ENCODE measurements around the gene TTLL12.

TTLL12 gene

DNA sequence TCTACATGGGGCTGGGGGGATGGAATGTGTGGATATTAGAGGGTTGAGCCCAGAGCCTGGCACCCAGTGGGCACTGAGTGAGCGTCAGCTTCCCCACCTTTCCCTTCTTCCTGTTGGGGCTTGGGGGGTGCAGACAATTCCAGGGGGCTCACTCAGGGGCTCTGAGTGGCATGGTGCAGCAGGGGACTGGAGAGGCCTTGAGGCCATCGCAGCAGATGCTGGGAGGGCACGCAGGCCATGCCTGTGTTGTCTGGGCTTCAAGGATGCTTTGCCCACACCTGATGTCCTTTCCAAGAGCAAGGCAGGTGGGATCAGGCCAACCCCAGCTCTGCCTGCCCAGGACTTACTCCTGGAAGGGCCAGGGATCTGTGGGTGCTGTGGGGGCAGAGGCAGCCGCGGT is 11.2 kb upstream of the TTLL12 start:
- no peak for DNase-seq

DNA sequence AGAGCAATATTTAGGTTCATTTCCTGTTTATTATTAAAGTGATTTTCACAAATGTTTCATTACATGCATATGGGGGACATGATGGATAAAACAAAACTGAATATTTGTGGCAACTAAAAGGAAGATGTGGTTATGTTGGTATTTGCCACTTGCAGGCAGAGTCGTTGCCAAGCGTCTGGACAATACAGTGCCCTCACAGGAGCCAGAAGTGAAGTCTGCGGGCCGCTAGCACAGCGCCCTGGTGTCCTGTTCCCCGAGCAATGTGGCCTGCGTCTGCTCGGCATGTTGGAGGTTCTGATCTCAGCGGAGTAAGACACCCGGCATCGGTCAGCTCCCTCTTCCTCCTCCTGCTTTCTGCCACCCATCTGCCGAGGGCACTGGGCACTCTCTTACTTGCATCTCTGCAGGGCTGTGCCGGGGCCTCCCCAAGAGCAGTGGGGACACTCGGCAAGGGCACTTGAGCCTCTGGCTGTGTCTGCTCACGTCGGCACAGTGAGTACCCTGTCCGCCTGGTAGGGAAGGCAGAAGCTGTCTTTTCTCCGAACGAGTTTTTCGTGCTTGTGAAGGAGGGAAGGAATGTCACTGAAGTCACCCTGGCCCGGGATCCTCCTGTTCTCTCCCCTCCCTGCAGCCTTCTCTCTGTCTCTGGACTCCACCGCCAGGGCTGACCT is 10.5 kb upstream of the TTLL12 start:
- DNase-seq: no peak

DNA sequence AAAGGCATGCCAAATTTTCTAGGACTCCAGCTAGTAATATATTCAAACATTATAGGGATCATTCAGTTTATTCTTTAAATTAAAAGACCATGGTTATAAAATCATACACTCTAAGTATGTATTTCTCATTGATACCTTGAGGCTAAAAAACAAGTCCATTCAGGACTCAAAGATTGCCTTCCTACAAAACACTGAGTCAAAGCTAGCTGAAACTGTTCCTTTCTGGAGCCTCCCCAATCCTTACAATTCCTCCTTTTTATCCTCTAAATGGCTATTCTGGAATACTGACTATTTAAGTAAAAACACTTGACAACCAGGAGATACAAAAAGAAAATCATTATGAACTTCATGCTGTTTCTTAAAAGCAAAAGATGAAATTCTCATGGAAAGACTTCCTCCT is 4.9 kb upstream of the TTLL12 start:
- no peak for DNase-seq

DNA sequence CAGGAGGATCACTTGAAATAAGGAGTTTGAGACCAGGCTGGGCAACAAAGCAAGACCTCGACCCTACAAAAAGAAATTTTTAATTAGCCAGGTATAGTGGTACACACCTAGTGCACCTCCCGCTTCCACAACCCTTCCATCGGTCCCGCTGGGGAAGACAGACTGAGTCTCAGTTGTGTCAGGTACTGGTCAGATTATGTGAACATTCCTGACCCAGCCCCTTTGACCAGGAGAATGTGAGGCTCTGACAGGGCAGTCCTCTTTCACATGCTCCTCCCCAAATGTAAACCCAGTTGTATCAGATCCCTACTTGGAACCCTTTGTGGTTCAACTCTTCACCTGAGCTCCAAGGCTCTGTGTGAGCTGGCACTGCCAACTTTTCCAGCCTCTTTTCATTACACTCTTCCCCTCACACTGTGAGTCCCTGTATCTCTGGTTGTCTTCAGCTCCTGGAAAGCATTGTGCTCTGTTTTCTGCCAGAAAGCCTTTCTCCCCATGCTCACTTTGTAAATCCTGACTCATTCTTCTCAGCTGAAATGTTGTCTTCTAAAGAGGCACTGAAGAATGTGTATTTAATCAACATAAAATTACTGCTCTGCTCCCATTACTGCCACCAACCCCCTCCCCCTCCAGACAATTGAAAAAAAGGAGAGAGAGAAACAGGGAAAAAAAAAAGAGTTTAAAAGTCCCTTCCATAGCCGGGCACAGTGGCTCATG is 2.1 kb upstream of the TTLL12 start:
- DNase-seq: no peak

DNA sequence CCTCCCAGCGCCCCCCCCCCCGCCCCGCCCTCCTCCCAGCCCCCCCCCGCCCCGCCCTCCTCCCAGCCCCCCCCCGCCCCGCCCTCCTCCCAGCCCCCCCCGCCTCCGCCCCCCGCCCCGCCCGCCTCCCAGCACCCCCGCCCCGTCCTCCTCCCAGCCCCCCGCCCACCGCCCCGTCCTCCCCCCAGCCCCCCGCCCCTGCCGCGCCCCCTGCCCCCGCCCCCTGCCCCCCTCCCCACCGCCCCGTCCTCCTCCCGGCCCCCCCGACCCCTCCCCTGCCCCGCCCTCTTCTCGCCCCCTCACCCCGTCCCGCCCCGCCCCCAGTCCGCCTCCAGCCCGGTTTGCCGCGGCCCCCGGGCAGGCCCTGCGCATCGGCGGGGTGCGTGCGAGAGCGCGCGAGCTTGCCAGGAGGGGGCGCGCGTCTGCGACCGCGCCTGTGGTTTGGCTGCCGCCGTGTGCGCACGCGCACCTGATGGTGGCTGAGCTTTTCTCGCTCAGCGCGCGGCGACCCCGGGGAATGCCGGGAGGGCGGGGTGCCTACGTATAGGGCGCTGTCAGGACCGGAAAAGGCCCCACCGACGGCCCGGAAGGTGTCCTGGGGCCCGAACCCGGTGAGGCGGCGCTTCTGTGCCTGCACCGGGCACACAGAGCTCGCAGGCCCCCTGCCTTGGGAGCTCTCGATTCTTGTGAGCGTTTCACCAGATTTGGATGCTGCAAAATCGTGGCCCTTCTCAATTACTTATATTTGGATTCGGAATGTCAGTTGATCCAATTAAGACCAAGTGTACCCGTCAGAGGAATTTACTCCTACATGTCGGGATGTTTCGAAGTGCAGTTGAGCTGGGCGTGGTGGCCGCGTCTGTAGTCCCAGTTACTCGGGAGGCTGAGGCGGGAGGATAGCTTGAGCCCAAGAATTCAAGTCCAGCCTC is 501 bp upstream of the TTLL12 start:
- peak; percentile 76 for DNase-seq

DNA sequence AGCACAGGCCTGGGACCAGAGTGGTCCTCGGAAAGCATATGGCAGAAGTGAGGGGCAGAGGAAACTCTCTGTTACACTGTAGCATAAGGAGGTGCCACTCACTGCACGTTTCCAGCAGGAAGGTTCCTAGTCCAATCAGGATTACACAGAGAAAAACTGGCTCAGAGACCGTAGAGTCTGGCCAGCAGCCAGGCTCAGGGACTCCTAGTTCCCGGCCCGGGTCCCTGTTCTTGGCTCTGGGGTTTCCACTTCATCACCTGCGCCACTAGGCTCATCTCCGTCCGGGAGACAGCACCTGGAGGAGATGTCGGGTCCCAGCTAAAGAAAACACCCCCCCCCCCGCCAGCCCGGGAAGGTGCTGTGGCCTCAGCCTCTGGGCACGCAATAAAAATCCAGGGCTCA is 1.1 kb downstream of the TTLL12 start:
- DNase-seq: no peak

DNA sequence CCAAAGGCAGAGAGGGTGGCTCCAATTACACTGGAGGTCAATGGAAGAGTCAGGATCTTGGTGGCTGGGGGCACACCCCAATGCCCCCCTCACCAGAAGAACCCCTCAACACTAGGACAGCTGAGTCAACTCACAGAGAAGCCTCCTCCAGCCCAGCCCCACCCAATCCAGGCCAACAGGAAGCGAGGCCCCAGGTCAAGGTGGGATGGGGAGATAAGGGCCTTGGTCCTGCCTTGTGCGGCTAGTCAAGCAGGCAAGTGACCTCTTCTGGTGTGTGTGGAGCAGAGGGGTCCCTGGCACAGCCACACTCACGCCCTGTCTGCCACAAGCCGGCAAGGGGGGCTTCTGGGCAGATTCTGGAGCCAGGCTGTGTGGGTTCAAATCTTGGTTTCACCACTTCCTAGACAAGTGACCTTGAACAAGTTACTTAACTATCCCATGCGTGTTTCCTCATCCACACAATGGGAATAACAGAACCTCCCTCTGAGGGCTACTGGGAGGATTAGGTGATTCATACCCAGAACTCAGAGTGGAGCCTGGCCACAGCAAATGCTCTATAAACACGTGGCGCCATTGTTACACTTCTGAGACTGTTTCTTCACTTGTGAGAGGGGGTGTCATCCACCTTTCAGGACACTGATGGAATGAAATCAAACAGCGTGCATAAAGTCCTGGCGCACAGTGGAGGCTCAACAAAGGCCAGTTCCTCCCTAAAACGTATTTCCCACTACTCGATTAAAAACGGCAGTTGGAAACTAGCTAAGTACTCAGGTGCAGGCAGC is 3.2 kb downstream of the TTLL12 start:
- no peak for DNase-seq

DNA sequence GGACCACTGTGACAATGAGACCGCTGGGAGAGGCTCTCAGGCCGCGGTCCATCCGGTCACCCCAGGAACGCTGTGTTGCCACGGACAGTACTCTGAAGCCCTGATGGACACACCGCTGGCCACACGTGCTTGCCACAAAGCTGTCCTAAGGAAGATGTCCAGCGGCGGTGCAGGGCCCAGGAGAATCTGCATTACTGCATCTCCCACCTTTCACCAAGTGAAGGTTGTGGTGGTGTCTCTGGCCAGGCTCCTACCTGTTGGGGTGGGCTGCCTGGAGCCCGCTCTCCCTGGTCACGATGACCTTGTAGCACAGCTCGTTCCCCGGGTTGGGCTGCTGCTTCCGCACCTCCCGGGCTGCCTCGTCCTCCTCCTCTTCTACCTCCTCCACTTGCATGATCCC is 4.2 kb downstream of the TTLL12 start:
- no peak for DNase-seq

DNA sequence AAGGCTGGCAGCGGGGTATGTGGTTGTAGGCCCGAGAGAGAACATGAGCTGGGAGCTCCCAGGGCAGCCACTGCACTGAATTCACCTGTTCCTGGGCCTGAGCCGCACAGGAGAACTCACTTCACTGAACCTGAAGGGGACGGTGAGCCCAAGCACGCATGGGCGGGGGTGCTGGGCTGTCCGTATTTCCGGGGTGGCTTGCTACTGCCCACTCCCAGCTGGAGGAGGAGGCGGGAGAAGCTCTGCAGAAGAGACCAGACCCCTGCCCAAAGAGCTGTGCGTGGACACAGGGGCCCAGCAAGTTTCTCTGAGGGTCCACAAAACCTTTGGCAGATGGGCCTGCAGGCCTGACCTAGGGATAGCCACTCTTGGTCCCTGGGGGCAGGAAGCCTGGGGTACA is 4.8 kb downstream of the TTLL12 start:
- no peak for DNase-seq

DNA sequence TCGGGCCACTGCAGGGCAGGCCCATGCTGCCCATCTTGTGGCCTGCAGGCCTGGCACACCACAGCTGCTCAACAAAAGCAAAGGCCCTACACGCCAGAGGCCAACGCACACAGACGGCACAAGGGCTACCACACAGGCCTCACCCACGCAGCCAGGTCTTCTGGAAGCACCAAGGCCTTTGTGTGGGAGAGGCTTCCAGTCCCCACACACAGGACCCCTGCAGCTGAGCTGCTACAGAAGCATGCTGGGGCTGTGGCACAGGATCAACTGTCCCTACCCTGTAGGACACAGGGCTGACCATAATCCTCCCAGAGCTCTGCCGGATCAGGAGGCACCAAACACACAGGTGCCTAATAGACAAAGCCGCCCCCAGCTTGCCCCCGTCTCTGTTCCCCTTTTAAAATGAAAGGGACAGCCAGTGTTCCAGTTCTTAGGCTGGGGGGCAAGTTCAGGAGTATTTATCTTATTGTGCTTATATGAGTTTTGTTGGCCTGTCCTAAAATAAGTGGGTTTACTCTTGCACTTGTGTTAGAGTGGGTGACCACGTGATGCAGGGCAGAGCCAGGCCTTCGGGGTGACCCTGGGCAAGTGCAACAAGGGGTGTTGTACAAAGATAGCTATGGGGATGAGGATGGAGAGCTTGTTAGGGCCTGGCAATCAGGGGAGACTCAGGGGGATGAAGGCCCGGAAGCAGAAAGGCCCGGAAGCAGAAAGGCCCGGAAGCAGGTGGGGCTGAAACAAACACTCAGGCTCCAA is 5.4 kb downstream of the TTLL12 start:
- no peak for DNase-seq

DNA sequence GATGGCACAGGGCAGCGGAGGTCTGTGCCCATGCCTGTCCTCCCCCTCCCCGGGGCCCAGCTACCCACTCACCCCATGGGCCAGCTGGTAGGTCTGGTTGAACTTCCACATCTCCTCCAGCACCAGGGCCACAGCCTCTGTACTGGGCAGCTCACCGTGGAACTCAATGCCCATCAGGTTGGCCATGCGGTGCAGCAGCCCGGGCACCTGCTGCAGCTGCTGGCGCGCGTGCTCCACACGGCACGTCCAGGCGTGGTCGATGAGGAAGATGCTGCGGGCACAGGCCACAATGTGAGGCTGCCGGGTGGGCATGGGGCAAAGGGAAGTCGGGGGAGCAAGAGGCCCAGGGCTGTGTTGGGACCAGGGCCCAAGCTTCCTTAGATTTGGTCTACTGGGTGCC is 6.3 kb downstream of the TTLL12 start:
- DNase-seq: no peak

DNA sequence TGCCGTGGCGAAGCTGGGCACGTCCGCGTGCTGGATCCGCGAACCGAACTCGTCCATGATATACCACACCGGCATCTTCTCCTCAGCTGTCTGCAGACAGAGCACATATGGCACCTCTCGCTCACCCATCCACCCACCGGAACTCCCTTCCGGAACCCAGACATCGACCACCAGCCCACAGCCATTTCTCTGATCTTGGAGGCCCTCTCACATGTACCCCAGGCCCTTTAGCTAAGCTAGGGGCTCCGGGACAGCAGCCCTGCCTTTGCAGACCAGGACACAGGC is 7.1 kb downstream of the TTLL12 start:
- DNase-seq: no peak

DNA sequence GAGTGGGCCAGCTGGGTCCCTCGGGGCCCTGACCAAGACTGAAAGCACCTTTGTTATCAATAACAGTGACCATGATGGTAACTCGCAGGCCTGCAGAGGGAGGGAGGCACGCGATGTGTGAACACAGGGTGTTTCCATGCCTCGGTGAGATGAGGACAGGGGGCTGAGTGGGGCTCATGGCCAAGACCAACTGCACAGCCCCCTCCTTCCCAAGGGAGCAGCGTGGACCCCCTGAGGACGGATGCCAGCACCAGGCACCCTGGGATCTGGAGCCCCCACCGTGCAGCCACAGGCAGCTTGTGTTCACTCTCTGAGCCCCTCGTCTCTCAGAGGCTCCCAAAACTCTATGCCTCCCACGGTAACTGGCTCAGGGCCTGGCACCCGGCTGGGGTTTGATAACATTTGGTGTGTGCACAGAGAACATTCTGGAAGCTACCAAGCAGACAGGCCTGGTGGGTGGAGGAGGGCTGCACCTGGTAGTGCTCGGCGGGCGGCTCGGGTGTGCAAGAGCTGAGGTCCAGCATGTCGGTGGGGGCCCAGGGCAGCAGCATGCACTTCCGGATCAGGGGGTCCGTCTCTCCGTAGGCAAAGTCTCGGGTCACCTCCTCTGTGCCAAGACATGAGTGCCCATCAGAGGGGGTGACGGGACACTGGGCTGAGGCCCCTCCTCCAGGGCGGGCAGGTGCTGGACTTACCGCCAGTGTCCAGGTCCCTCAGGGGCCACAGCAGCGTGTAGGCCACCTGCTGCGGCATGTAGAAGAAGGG is 7.6 kb downstream of the TTLL12 start:
- no peak for DNase-seq

DNA sequence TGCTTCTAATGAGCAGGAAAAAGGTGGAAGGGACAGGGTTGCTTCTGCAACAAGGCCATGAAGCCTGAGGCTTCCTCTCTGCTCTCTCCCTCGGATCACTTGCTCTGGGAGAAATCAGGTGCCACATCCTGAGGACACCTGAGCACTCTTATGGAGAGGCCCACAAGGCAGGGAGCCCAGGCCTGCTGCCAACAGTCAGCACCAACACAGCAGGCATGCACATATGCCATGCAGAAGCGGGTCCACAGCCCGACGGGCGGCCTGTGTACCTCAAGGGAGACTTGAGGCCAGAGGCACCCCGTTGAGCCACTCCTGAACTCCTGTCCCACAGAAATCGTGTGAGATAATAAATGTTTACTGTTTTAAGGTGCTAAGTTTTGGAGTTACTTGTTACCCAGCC is 9.5 kb downstream of the TTLL12 start:
- DNase-seq: no peak

DNA sequence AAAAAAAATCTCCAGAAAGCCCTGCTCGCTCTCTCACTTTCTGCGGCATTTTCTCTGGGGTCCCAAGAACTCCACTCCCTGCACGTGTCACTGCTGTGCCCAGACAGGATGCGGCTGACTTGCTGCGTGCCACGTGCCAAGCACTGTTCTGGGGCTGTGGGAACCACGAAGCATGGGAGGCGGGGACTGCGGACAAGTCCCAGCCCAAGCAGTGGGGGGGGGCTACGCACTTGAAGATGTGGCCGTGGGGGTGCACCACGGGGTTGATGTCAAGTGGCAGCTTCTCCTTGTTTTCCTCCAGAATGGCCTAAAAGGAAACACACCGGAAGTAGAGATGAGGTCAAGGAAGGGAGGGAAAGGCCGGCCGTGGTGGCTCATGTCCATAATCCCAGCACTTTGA is 10.8 kb downstream of the TTLL12 start:
- no peak for DNase-seq

DNA sequence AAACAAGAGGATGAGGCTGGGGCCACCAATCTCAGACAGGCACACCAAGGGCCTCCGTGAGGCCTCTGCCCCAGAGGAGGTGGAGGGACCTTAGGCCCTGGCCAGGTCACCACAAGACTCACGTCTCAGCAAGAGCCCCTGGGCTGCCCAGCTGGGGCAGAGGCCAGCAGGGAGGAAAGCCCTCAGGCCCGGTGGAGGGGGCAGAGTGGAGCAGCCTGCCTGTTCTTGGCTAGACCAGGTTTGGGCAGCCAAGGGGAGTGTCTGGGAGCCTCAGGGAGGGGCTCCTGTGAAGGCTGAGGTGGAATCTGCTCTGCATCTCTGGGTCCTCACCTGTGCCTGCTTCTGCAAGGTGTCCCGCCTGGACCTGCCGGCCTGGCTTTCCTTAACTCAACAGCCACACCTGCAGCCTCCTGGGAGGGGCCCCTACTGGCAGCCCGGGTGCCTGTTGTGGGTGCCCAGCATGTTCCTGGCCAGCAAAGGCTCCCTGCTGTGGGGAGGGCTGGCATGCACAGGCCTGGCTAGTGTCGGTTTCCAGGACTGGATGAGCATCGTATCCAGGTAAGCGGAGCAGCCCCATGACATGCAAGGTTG is 11.9 kb downstream of the TTLL12 start:
- DNase-seq: no peak

DNA sequence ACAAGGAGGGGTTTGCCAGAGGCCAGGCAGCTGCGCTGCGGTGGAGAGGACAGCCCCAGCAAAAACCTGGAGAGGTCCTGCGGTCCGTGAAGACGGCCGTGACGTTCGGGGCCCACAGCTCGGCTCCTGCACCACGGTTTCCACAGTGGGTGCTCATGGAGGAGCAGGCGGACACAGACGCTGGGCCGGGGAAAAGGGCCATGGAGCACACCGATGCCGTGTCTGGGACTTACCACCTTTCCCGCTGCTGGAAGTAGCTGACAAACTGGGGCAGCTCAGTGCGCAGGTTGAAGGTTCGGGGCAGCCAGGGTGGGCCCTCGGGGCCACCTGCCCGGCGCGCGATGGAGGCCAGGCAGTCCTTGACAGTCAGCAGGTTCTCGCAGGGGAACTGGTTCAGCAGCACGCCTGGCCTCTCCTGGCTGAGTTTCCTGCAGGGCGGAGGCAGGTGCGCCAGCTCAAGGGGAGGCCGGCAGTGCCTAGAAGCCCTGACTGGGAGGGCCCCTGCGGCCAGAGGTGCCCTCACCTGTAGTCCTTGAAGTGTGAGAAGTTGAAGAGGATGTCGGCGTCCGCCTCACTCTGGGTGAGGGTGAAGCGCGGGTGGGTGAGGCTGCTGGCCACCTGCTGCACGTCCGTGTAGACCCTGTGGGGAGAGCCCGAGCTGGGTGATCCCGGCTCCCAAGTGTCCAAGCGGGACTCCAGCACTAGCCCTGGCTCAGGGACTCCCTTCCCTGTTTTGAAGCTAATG is 12.8 kb downstream of the TTLL12 start:
- no peak for DNase-seq

DNA sequence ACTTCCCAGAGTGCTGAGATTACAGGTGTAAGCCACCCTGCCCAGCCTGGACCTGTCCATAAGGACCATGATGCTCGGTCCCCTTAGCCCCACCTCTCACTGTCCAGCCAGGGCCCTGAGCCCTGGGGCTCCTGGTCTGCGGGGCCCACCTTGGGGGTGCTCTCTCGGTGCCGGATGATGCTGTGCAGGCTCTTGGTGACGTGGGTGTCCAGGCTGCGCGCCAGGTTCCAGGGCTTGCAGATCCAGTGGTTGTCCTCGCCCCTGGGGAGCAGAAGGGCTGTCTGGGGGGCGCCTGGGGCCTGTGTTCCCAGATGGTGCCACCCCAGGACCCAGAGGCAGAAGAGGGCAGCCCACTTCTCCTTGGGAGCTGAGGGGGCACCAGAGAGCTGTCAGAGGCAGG is 13.4 kb downstream of the TTLL12 start:
- no peak for DNase-seq

DNA sequence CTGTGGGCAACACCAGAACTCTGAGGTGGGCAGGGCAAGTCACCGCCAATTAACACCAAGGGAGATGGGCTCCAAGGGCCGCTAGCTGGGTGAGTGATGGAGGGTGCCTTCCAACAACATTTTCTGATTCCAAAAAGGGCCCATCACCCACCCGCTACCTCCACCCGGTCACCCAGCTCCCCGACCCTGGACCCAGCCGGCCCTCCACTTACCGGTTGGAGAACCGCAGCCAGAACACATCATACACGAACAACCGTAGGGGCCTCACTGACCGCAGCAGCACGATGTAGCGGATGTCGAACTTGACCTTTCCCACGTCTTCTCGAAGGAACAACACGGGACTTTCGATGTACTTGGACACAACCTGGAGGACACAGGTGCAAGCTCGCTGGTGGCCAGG is 14.7 kb downstream of the TTLL12 start:
- DNase-seq: no peak

DNA sequence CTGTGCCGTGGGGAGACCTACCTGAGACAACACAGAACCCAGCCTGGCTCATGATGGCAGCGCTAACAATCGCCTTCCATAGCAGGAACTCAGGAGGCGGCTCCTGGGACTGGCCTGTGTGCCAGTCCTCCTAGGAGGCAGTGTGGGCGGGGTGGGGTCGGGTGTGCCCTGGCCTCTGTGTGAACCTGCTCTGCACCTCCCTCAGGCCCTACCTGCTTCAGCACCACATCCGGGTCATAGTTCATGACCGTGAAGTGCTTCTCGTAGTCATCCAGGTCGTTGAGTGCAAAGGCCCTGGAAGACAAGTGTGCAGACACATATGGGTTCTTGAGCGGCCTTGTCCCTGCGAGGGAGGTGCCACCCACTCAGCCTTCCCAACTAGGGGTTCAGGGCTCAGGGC is 15.3 kb downstream of the TTLL12 start:
- no peak for DNase-seq

Data from KG1 (cell line).